ENCODE results near the gene GYS1.

Gene GYS1

GRCh38 chr19:49017666-49018351, 24.7 kb upstream of the GYS1 start:
- Histone ChIP-seq H3F3A (ENCODE audit: insufficient read depth, low read length) (no peaks in the 10 kb centered on the region), H3K4me3 (ENCODE audit: low read depth, low read length, poor library complexity, severe bottlenecking) (peak overlapping the region; percentile 60), H3K4me1 (ENCODE audit: insufficient read depth, low read length, severe bottlenecking) (peaks cover 45% of the 10 kb centered on the region), H3K27ac (ENCODE audit: low read depth, low read length, poor library complexity, severe bottlenecking) (no peak overlapping the region), H3K27me3 (ENCODE audit: insufficient read depth, low read length) (no peaks in the 10 kb centered on the region), H3K36me3 (ENCODE audit: insufficient read depth, low read length) (peaks cover 30% of the 10 kb centered on the region), H3K4me2 (ENCODE audit: low read length) (peak overlapping the region; percentile 70), H4K20me1 (ENCODE audit: insufficient read depth, low read length) (no peaks in the 10 kb centered on the region), H2AFZ (ENCODE audit: low read length) (no peak overlapping the region), H3K79me2 (ENCODE audit: insufficient read depth, low read length) (no peaks in the 10 kb centered on the region), H3K9me2 (ENCODE audit: low read depth, low read length) (no peaks in the 10 kb centered on the region), H3K9me3 (ENCODE audit: low read length) (no peaks in the 10 kb centered on the region), H3K9ac (ENCODE audit: low read length) (peak overlapping the region; percentile 60)
- TF ChIP-seq CTCF (IDR thresholded peaks at IDR 0.05; ENCODE audit: low read length) (peak; percentile 59), EZH2 (IDR thresholded peaks at IDR 0.05; ENCODE audit: borderline replicate concordance, low read length) (no peak)

GRCh38 chr19:49017041-49017665, 24.0 kb upstream of the GYS1 start, which contains the start of gene LHB:
LHB (minus strand) TSS chr19:49017091; CDS start chr19:49017081, 10 bp downstream.
- Histone ChIP-seq H3K27ac (ENCODE audit: low read depth, low read length, poor library complexity, severe bottlenecking) (no peak within 1 kb of the TSS), H3K79me2 (ENCODE audit: insufficient read depth, low read length) (no peaks in the 10 kb centered on the region), H2AFZ (ENCODE audit: low read length) (no peak within 1 kb of the TSS), H4K20me1 (ENCODE audit: insufficient read depth, low read length) (no peaks in the 10 kb centered on the region), H3K9ac (ENCODE audit: low read length) (peak within 1 kb of the TSS; percentile 60), H3K4me2 (ENCODE audit: low read length) (peak within 1 kb of the TSS; percentile 70), H3K9me2 (ENCODE audit: low read depth, low read length) (no peaks in the 10 kb centered on the region), H3K27me3 (ENCODE audit: insufficient read depth, low read length) (no peaks in the 10 kb centered on the region), H3F3A (ENCODE audit: insufficient read depth, low read length) (no peaks in the 10 kb centered on the region), H3K9me3 (ENCODE audit: low read length) (no peaks in the 10 kb centered on the region), H3K36me3 (ENCODE audit: insufficient read depth, low read length) (peaks cover 37% of the 10 kb centered on the region), H3K4me3 (ENCODE audit: low read depth, low read length, poor library complexity, severe bottlenecking) (peak within 1 kb of the TSS; percentile 60), H3K4me1 (ENCODE audit: insufficient read depth, low read length, severe bottlenecking) (peaks cover 45% of the 10 kb centered on the region)
- TF ChIP-seq EZH2 (IDR thresholded peaks at IDR 0.05; ENCODE audit: borderline replicate concordance, low read length), result no peak
- TF ChIP-seq CTCF (IDR thresholded peaks at IDR 0.05; ENCODE audit: low read length), result no peak; the same call in 1 of the 2 replicates

GRCh38 chr19:49016067-49016839, 23.1 kb upstream of the GYS1 start:
- H3K27ac ChIP-seq (ENCODE audit: low read depth, low read length, poor library complexity, severe bottlenecking), result no peak overlapping the region
- H3K4me3 ChIP-seq (ENCODE audit: low read depth, low read length, poor library complexity, severe bottlenecking), result no peak overlapping the region
- no peaks in the 10 kb centered on the region for H3F3A ChIP-seq (ENCODE audit: insufficient read depth, low read length)
- H2AFZ ChIP-seq (ENCODE audit: low read length), result no peak overlapping the region
- H3K9ac ChIP-seq (ENCODE audit: low read length), result no peak overlapping the region
- peaks cover 46% of the 10 kb centered on the region for H3K36me3 ChIP-seq (ENCODE audit: insufficient read depth, low read length)
- H3K79me2 ChIP-seq (ENCODE audit: insufficient read depth, low read length), result no peaks in the 10 kb centered on the region
- peaks cover 41% of the 10 kb centered on the region for H3K4me1 ChIP-seq (ENCODE audit: insufficient read depth, low read length, severe bottlenecking)
- no peak for TF ChIP-seq CTCF (IDR thresholded peaks at IDR 0.05; ENCODE audit: low read length)
- TF ChIP-seq EZH2 (IDR thresholded peaks at IDR 0.05; ENCODE audit: borderline replicate concordance, low read length), result no peak
- H4K20me1 ChIP-seq (ENCODE audit: insufficient read depth, low read length), result no peaks in the 10 kb centered on the region
- H3K9me3 ChIP-seq (ENCODE audit: low read length), result no peaks in the 10 kb centered on the region
- no peaks in the 10 kb centered on the region for H3K27me3 ChIP-seq (ENCODE audit: insufficient read depth, low read length)
- no peak overlapping the region for H3K4me2 ChIP-seq (ENCODE audit: low read length)
- H3K9me2 ChIP-seq (ENCODE audit: low read depth, low read length), result no peaks in the 10 kb centered on the region
